K562 (cell line): Measurements from ENCODE around the gene ZFX. TPM values are rescaled to one million over a fixed set of nuclear protein-coding genes. Genes with fewer than 3 reads are reported as not detected.
A peak's percentile ranks its signal among the peaks of the same experiment; 100 is the strongest.

ENCODE experiments used
- ARID1B ChIP-seq: fragments of 450-650 bp; IDR thresholded peaks from 2 replicates; pipeline ENCODE4 v1.6.1; 2016; ENCODE audit warnings: antibody characterized with exemption, mild to moderate bottlenecking, inconsistent platforms
- CREB1 ChIP-seq, 2 experiments: sonication (generic) in 1 of 2; formaldehyde crosslinking in 1 of 2; IDR thresholded peaks; 2 replicates each; pipeline versions ENCODE4 v1.6.1 to v1.8.0; 2012 to 2022; ENCODE audit warnings: inconsistent platforms in 1 of 2, mild to moderate bottlenecking in 1 of 2, missing genetic modification reagents in 1 of 2, moderate library complexity in 1 of 2
- DLX4 ChIP-seq: fragments of 250-450 bp; sonication (Bioruptor Pico); IDR thresholded peaks from 2 replicates; pipeline ENCODE4 v1.6.1; 2021; ENCODE audit warnings: mild to moderate bottlenecking
- HCFC1 ChIP-seq: IDR thresholded peaks from 2 replicates; pipeline ENCODE4 v1.6.1; 2012; ENCODE audit warnings: low read depth, low read length, improper control_type of control experiment
- IRF2 ChIP-seq: sonication (generic); formaldehyde crosslinking; IDR thresholded peaks from 2 replicates; pipeline ENCODE4 v1.8.1; 2022; ENCODE audit warnings: mild to moderate bottlenecking, missing genetic modification reagents
- KLF6 ChIP-seq: fragments of 250-450 bp; sonication (Bioruptor Pico); IDR thresholded peaks from 2 replicates; pipeline ENCODE4 v1.4.0; 2020; ENCODE audit warnings: mild to moderate bottlenecking, moderate library complexity, borderline replicate concordance
- MAX ChIP-seq: sonication (generic); formaldehyde crosslinking; IDR thresholded peaks from 2 replicates; pipeline ENCODE4 v1.9.0; 2022; ENCODE audit warnings: mild to moderate bottlenecking, missing genetic modification reagents
- MYBL2 ChIP-seq, 2 experiments: fragments of 450-650 bp in 1 of 2; sonication (generic) in 1 of 2; formaldehyde crosslinking in 1 of 2; IDR thresholded peaks; 2 replicates each; pipeline versions ENCODE4 v1.6.1 to v1.8.1; 2017 to 2022; ENCODE audit warnings: borderline replicate concordance in 1 of 2, inconsistent platforms in 1 of 2, low read depth in 1 of 2, mild to moderate bottlenecking in 1 of 2, missing genetic modification reagents in 1 of 2, moderate library complexity in 1 of 2
- NBN ChIP-seq: fragments of 450-650 bp; IDR thresholded peaks from 2 replicates; pipeline ENCODE4 v1.6.1; 2016; ENCODE audit warnings: low read depth, mild to moderate bottlenecking
- NEUROD1 ChIP-seq: fragments of 150-350 bp; IDR thresholded peaks from 2 replicates; pipeline ENCODE4 v1.6.1; 2014; ENCODE audit warnings: borderline replicate concordance, low read length, low read depth; ENCODE audit not compliant: partially characterized antibody
- POLR2B ChIP-seq: fragments of 450-650 bp; IDR thresholded peaks from 2 replicates; pipeline ENCODE4 v1.6.1; 2018; ENCODE audit warnings: low read depth; ENCODE audit not compliant: partially characterized antibody
- RAD21 ChIP-seq, 2 experiments: fragments of 250-450 bp in 1 of 2; fragments of 450-650 bp in 1 of 2; sonication (Bioruptor Pico) in 1 of 2; formaldehyde crosslinking in 1 of 2; IDR thresholded peaks in 1 of 2; conservative IDR thresholded peaks in 1 of 2; 2 replicates each; pipeline versions ENCODE4 v1.4.0 to v1.8.0; 2020 to 2022; ENCODE audit warnings: mild to moderate bottlenecking in 2 of 2, moderate library complexity in 1 of 2
- RBM34 ChIP-seq: fragments of 200-400 bp; formaldehyde crosslinking; IDR thresholded peaks from 2 replicates; pipeline ENCODE4 v1.6.1; 2018; ENCODE audit warnings: low read length, borderline replicate concordance; ENCODE audit not compliant: insufficient read depth
- SIN3B ChIP-seq: fragments of 450-650 bp; IDR thresholded peaks from 2 replicates; pipeline ENCODE4 v1.6.1; 2017; ENCODE audit warnings: low read depth, mild to moderate bottlenecking, moderate library complexity
- SMAD4 ChIP-seq: fragments of 250-450 bp; sonication (Bioruptor Pico); conservative IDR thresholded peaks from 2 replicates; pipeline ENCODE4 v1.8.0; 2021; ENCODE audit warnings: inconsistent platforms, mild to moderate bottlenecking, moderate library complexity
- TEAD2 ChIP-seq: fragments of 450-650 bp; IDR thresholded peaks from 2 replicates; pipeline ENCODE4 v1.6.1; 2016; ENCODE audit warnings: missing genetic modification characterization, control low read depth, missing compliant biosample characterization
- VEZF1 ChIP-seq: fragments of 200-800 bp; sonication (Bioruptor generic); IDR thresholded peaks from 2 replicates; pipeline ENCODE4 v1.6.1; 2017; ENCODE audit warnings: missing genetic modification characterization, missing compliant biosample characterization
- ZBED1 ChIP-seq: IDR thresholded peaks from 2 replicates; pipeline ENCODE4 v1.6.1; 2014
- ZBTB17 ChIP-seq: fragments of 450-650 bp; formaldehyde crosslinking; IDR thresholded peaks from 2 replicates; pipeline ENCODE4 v1.4.0; 2020; ENCODE audit warnings: mild to moderate bottlenecking
- ZFP91 ChIP-seq: sonication (generic); formaldehyde crosslinking; IDR thresholded peaks from 2 replicates; pipeline ENCODE4 v1.8.0; 2022; ENCODE audit warnings: mild to moderate bottlenecking, missing genetic modification reagents
- ZNF121 ChIP-seq: sonication (generic); formaldehyde crosslinking; conservative IDR thresholded peaks from 2 replicates; pipeline ENCODE4 v1.8.0; 2022; ENCODE audit warnings: missing genetic modification reagents
- ZNF583 ChIP-seq: fragments of 250-450 bp; sonication (Bioruptor Pico); IDR thresholded peaks from 2 replicates; pipeline ENCODE4 v1.4.0; 2020
- polyA plus RNA-seq, 8 experiments: library from polyadenylated mRNA; depleted of rRNA in 4 of 8; stranded (reverse) in 5 of 8; unstranded in 3 of 8; fragments of >200 nt; fragmentation: Nextera tagmentation in 2 of 8; fragmentation: Illumina TruSeq in 1 of 8; extraction: Ambion mirVana in 2 of 8; extraction: Trizol in 1 of 8; gene quantifications; 2 replicates each; pipeline versions ENCODE4 v1.2.1 to v1.2.3, GENCODE V29; 2011 to 2014; ENCODE audit warnings: inconsistent platforms in 1 of 8, missing spikeins in 1 of 8
- total RNA-seq, 7 experiments: library from RNA; depleted of rRNA in 6 of 7; stranded (reverse); fragments of >200 nt in 6 of 7; fragmentation: Illumina TruSeq in 2 of 7; extraction: Trizol in 2 of 7; gene quantifications; 2 replicates each; pipeline versions ENCODE4 v1.2.1 to v1.2.3, GENCODE V29; 2011 to 2021; ENCODE audit warnings: low replicate concordance in 1 of 7

The ZFX gene
- total and polyA plus RNA-seq, 9 of the 15 experiments (the other 6 are each of a cell fraction or from before 2014, with no cell fraction given): 5.3 to 25.2 (median 11.4) TPM

- TF ChIP-seq POLR2B: no peak
- peak; percentile 74; the same call in 1 of the 2 replicates for TF ChIP-seq SMAD4 (CRISPR knock-in tag)
- TF ChIP-seq CREB1 (IDR thresholded peaks at IDR 0.05): no peak; the same call in 1 of the 2 replicates
- TF ChIP-seq CREB1 (CRISPR knock-in tag; IDR thresholded peaks at IDR 0.05): peak; percentile 36; the same call in 1 of the 2 replicates
- TF ChIP-seq RAD21 (CRISPR knock-in tag; conservative IDR thresholded peaks at IDR 0.05 in 1 of 2, IDR thresholded peaks at IDR 0.05 in 1 of 2): peak; percentile 40 to 54
- no peak for TF ChIP-seq MYBL2 (IDR thresholded peaks at IDR 0.05; ENCODE audit: low read depth)
- no peak for TF ChIP-seq MYBL2 (CRISPR knock-in tag; IDR thresholded peaks at IDR 0.05; ENCODE audit: borderline replicate concordance)
- TF ChIP-seq TEAD2 (tag): no peak
- no peak for TF ChIP-seq SIN3B
- peak; percentile 68 for TF ChIP-seq MAX (CRISPR knock-in tag)
- TF ChIP-seq RBM34: no peak
- peak; percentile 96 for TF ChIP-seq VEZF1 (CRISPR knock-in tag)
- TF ChIP-seq ZBED1: no peak
- no peak for TF ChIP-seq IRF2 (CRISPR knock-in tag)
- no peak for TF ChIP-seq NBN
- TF ChIP-seq ZNF121 (CRISPR knock-in tag): no peak
- no peak for TF ChIP-seq KLF6
- TF ChIP-seq HCFC1: peak; percentile 62; the same call in 1 of the 2 replicates
- TF ChIP-seq ZFP91: no peak
- TF ChIP-seq NEUROD1: no peak
- TF ChIP-seq DLX4: no peak
- TF ChIP-seq ZNF583 (CRISPR knock-in tag): 0 out of 2 replicates have a peak, but pooled peaks have one; percentile 27
- no peak for TF ChIP-seq ZBTB17 (CRISPR knock-in tag)
- TF ChIP-seq ARID1B: no peak
Measured at GRCh38 chrX:24150051-24150790, 692 bp downstream of the ZFX start (continued).
